H9 (cell line): ENCODE data around the gene TFAP2E. TPM values are rescaled to one million over a fixed set of nuclear protein-coding genes. Genes with fewer than 3 reads are reported as not detected.

Experiments used
- DNase-seq: peaks from one replicate; pipeline ENCODE4 v3.0.0-alpha.2; 2017
- H2AFZ ChIP-seq: one replicate; pipeline ENCODE4 v1.6.1; 2013; ENCODE audit warnings: mild to moderate bottlenecking, low read length, control low read depth, moderate library complexity
- H2AK5ac ChIP-seq: 2 replicates; pipeline ENCODE4 v1.6.1; 2013; ENCODE audit warnings: low read length, control low read depth, mixed read lengths; ENCODE audit not compliant: insufficient read length
- H2BK120ac ChIP-seq: one replicate; pipeline ENCODE4 v1.6.1; 2013; ENCODE audit warnings: low read depth, mild to moderate bottlenecking, low read length, control low read depth, inconsistent platforms; ENCODE audit not compliant: poor library complexity, severe bottlenecking
- H2BK12ac ChIP-seq: 2 replicates; pipeline ENCODE4 v1.6.1; 2013; ENCODE audit warnings: low read length, control low read depth, mixed read lengths, low read depth; ENCODE audit not compliant: insufficient read length
- H2BK15ac ChIP-seq: 2 replicates; pipeline ENCODE4 v1.6.1; 2013; ENCODE audit warnings: low read depth, low read length, control low read depth
- H2BK20ac ChIP-seq: one replicate; pipeline ENCODE4 v1.6.1; 2013; ENCODE audit warnings: low read depth, mild to moderate bottlenecking, low read length, control low read depth, inconsistent platforms; ENCODE audit not compliant: poor library complexity, severe bottlenecking
- H2BK5ac ChIP-seq: 2 replicates; pipeline ENCODE4 v1.6.1; 2013; ENCODE audit warnings: low read length, control low read depth, mixed read lengths; ENCODE audit not compliant: insufficient read length
- H3K14ac ChIP-seq: 2 replicates; pipeline ENCODE4 v1.6.1; 2013; ENCODE audit warnings: low read length, control low read depth; ENCODE audit not compliant: insufficient read depth
- H3K18ac ChIP-seq: 2 replicates; pipeline ENCODE4 v1.6.1; 2013; ENCODE audit warnings: low read depth, mild to moderate bottlenecking, mixed read lengths, low read length, control low read depth; ENCODE audit not compliant: insufficient read length
- H3K23ac ChIP-seq: 2 replicates; pipeline ENCODE4 v1.6.1; 2013; ENCODE audit warnings: low read length, control low read depth, mixed read lengths, low read depth; ENCODE audit not compliant: insufficient read length
- H3K23me2 ChIP-seq: 2 replicates; pipeline ENCODE4 v1.6.1; 2013; ENCODE audit warnings: low read depth, mild to moderate bottlenecking, mixed read lengths, low read length, control low read depth; ENCODE audit not compliant: insufficient read length, poor library complexity, severe bottlenecking
- H3K27ac ChIP-seq: 2 replicates; pipeline ENCODE4 v1.5.1; 2013; ENCODE audit warnings: low read length, control low read depth, mixed read lengths, low read depth; ENCODE audit not compliant: insufficient read length
- H3K27me3 ChIP-seq: 2 replicates; pipeline ENCODE4 v1.6.1; 2013; ENCODE audit warnings: low read length, control low read depth, inconsistent platforms; ENCODE audit not compliant: insufficient read depth
- H3K4ac ChIP-seq: 2 replicates; pipeline ENCODE4 v1.6.1; 2013; ENCODE audit warnings: low read depth, mild to moderate bottlenecking, control low read depth, inconsistent platforms, low read length, moderate library complexity
- H3K4me1 ChIP-seq: 2 replicates; pipeline ENCODE4 v1.6.1; 2013; ENCODE audit warnings: low read length, control low read depth, inconsistent platforms; ENCODE audit not compliant: insufficient read depth
- H3K4me2 ChIP-seq: 2 replicates; pipeline ENCODE4 v1.6.1; 2013; ENCODE audit warnings: low read length, control low read depth, mixed read lengths; ENCODE audit not compliant: insufficient read length, insufficient read depth
- H3K56ac ChIP-seq: 2 replicates; pipeline ENCODE4 v1.6.1; 2013; ENCODE audit warnings: low read depth, mild to moderate bottlenecking, mixed read lengths, low read length, control low read depth; ENCODE audit not compliant: insufficient read length
- H3K79me1 ChIP-seq: 2 replicates; pipeline ENCODE4 v1.6.1; 2013; ENCODE audit warnings: low read depth, mild to moderate bottlenecking, moderate library complexity, low read length, control low read depth, inconsistent platforms; ENCODE audit not compliant: insufficient read depth, poor library complexity, severe bottlenecking
- H3K79me2 ChIP-seq: 2 replicates; pipeline ENCODE4 v1.6.1; 2013; ENCODE audit warnings: low read length, control low read depth, inconsistent platforms; ENCODE audit not compliant: insufficient read depth
- H3K9ac ChIP-seq: 2 replicates; pipeline ENCODE4 v1.6.1; 2013; ENCODE audit warnings: low read length, control low read depth, mixed read lengths; ENCODE audit not compliant: insufficient read length; ENCODE audit errors: extremely low read depth
- H3K9me3 ChIP-seq: one replicate; pipeline ENCODE4 v1.6.1; 2013; ENCODE audit warnings: low read depth, low read length, inconsistent platforms; ENCODE audit not compliant: control insufficient read depth
- H3T11ph ChIP-seq: one replicate; pipeline ENCODE4 v1.6.1; 2013; ENCODE audit warnings: mild to moderate bottlenecking, low read length, control low read depth, inconsistent platforms
- H4K20me1 ChIP-seq: one replicate; pipeline ENCODE4 v1.6.1; 2013; ENCODE audit not compliant: control insufficient read depth, insufficient read length, insufficient read depth
- H4K5ac ChIP-seq: 2 replicates; pipeline ENCODE4 v1.6.1; 2013; ENCODE audit warnings: low read depth, mild to moderate bottlenecking, mixed read lengths, low read length, control low read depth; ENCODE audit not compliant: insufficient read length
- H4K8ac ChIP-seq: replicated peaks from 2 replicates; pipeline ENCODE4 v1.6.1; 2013; ENCODE audit warnings: low read length, control low read depth, mixed read lengths, low read depth; ENCODE audit not compliant: insufficient read length
- H4K91ac ChIP-seq: 2 replicates; pipeline ENCODE4 v1.6.1; 2013; ENCODE audit warnings: low read depth, mild to moderate bottlenecking, moderate library complexity, mixed read lengths, low read length, control low read depth; ENCODE audit not compliant: insufficient read length
- H3K27ac Mint-ChIP-seq, 3 experiments: 2 replicates in 2 of 3; 3 replicates in 1 of 3; pipeline ENCODE4 v1.8.0; 2020 to 2021; ENCODE audit warnings: mixed read lengths in 3 of 3, mild to moderate bottlenecking in 1 of 3, moderate library complexity in 1 of 3
- H3K27me3 Mint-ChIP-seq: 2 replicates; pipeline ENCODE4 v1.8.0; 2021; ENCODE audit warnings: low read depth, mild to moderate bottlenecking, moderate library complexity, mixed read lengths
- H3K36me3 Mint-ChIP-seq, 3 experiments: 2 replicates in 2 of 3; 3 replicates in 1 of 3; pipeline ENCODE4 v1.8.0; 2020 to 2021; ENCODE audit warnings: low read depth in 3 of 3, mixed read lengths in 3 of 3; ENCODE audit not compliant: insufficient read depth in 1 of 3
- H3K4me1 Mint-ChIP-seq, 2 experiments: 2 replicates each; pipeline ENCODE4 v1.8.0; 2020; ENCODE audit warnings: mixed read lengths in 2 of 2
- H3K4me3 Mint-ChIP-seq, 2 experiments: 2 replicates in 1 of 2; 3 replicates in 1 of 2; pipeline ENCODE4 v1.8.0; 2020 to 2021; ENCODE audit warnings: mild to moderate bottlenecking in 2 of 2, mixed read lengths in 2 of 2, moderate library complexity in 1 of 2
- H3K9me3 Mint-ChIP-seq, 2 experiments: 2 replicates in 1 of 2; 3 replicates in 1 of 2; pipeline ENCODE4 v1.8.0; 2020; ENCODE audit warnings: mild to moderate bottlenecking in 2 of 2, mixed read lengths in 2 of 2, moderate library complexity in 1 of 2
- WGBS: extraction: QIAGEN DNeasy Blood & Tissue Kit; methylation state at CpG from one replicate; pipeline ENCODE4 v1.1.7; 2013; ENCODE audit warnings: missing lambda C conversion rate, low lambda C conversion rate, mixed read lengths; ENCODE audit not compliant: insufficient read length; ENCODE audit errors: extremely low coverage; 5-methylcytosine and 5-hydroxymethylcytosine counted together
- total RNA-seq: library from RNA; stranded (reverse); gene quantifications from 2 replicates; pipeline ENCODE4 v1.2.1, GENCODE V29; 2021
- TF ChIP-seq, protein P1 (sequence below): fragments of 200-600 bp; sonication (generic); conservative IDR thresholded peaks from 3 replicates; pipeline ENCODE4 v1.8.0; 2021; ENCODE audit warnings: antibody characterized with exemption, mild to moderate bottlenecking

TFAP2E gene
- total RNA-seq, 1 experiment from 2014 or later: 0.70 TPM

DNA sequence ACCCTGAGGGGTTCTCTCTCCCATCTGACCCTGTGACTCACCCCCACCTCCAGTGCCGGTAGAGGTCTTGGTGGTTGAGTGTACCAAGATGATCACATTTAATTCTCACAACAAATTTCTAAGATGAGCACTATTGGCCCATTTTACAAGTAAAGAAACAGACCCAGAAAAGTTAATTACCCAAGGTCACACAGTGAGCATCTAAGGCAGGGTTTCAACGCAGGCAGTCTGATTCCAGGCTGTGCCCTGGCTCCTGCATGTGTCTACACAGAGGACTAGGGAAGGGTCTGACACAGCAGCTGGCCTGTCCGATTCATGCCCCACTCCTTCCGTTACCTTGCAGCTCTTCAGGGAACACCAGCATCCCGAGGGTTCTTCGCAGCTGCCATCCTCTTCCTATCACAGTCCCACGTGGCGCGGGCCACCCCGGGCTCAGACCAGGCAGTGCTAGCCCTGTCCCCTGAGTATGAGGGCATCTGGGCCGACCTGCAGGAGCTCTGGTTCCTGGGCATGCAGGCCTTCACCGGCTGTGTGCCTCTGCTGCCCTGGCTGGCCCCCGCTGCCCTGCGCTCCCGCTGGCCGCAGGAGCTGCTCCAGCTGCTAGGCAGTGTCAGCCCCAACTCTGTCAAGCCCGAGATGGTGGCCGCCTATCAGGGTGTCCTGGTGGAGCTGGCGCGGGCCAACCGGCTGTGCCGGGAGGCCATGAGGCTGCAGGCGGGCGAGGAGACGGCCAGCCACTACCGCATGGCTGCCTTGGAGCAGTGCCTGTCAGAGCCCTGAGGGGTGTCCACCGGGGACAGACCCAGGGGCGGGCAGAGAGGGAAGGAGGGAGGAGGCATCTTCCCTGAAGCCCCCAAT is 8.0 kb upstream of the TFAP2E start:
- no peak overlapping the region for H3K4me2 ChIP-seq
- no peak overlapping the region for H3K4me3 Mint-ChIP-seq

More for the DNA sequence above, 8.0 kb upstream of the TFAP2E start:
- H3K27ac Mint-ChIP-seq: peak overlapping the region in 1 of 3 experiments; percentile 97; a peak in 2 of 7 replicates
- peaks cover 7 to 10% of the 10 kb centered on the region in 2 experiments for H3K4me1 Mint-ChIP-seq
- Histone ChIP-seq H3K27me3 (peaks cover 2% of the 10 kb centered on the region; the same call in 1 of the 2 replicates), H4K8ac (no peak overlapping the region), H2AFZ (no peak overlapping the region), H3K23ac (no peak overlapping the region), H2BK20ac (no peak overlapping the region), H2AK5ac (no peak overlapping the region), H2BK5ac (no peak overlapping the region), H3K27ac (no peak overlapping the region), H3K4ac (no peak overlapping the region), H3K9ac (no peak overlapping the region), H2BK15ac (no peak overlapping the region), H2BK12ac (no peak overlapping the region), H3K79me1 (no peaks in the 10 kb centered on the region), H3K79me2 (no peaks in the 10 kb centered on the region), H3K23me2 (no peaks in the 10 kb centered on the region), H3K14ac (no peak overlapping the region; the same call in 1 of the 2 replicates), H4K91ac (no peak overlapping the region), H3T11ph (no peak overlapping the region), H4K20me1 (no peaks in the 10 kb centered on the region), H2BK120ac (no peak overlapping the region), H3K18ac (no peak overlapping the region), H4K5ac (no peak overlapping the region), H3K56ac (no peak overlapping the region), H3K9me3 (no peaks in the 10 kb centered on the region), H3K4me1 (no peaks in the 10 kb centered on the region)
- H3K27me3 Mint-ChIP-seq: peaks cover 20% of the 10 kb centered on the region
- H3K9me3 Mint-ChIP-seq: no peaks in the 10 kb centered on the region; a peak in 1 of 5 replicates
- TF ChIP-seq, protein P1, sequence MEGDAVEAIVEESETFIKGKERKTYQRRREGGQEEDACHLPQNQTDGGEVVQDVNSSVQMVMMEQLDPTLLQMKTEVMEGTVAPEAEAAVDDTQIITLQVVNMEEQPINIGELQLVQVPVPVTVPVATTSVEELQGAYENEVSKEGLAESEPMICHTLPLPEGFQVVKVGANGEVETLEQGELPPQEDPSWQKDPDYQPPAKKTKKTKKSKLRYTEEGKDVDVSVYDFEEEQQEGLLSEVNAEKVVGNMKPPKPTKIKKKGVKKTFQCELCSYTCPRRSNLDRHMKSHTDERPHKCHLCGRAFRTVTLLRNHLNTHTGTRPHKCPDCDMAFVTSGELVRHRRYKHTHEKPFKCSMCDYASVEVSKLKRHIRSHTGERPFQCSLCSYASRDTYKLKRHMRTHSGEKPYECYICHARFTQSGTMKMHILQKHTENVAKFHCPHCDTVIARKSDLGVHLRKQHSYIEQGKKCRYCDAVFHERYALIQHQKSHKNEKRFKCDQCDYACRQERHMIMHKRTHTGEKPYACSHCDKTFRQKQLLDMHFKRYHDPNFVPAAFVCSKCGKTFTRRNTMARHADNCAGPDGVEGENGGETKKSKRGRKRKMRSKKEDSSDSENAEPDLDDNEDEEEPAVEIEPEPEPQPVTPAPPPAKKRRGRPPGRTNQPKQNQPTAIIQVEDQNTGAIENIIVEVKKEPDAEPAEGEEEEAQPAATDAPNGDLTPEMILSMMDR: no peak
- peaks cover 23 to 58% (median 48%) of the 10 kb centered on the region in 3 experiments for H3K36me3 Mint-ChIP-seq
- no peak for DNase-seq
- WGBS: no CpG with 5 or more reads among the region's 28 CpGs
